ENCODE data around the gene SLC52A3.

- no peak for TF ChIP-seq POLR2AphosphoS5 (IDR thresholded peaks at IDR 0.05; ENCODE audit: low read depth, low read length)
- no peak for TF ChIP-seq POLR2A (IDR thresholded peaks at IDR 0.05; ENCODE audit: low read depth, low read length)
- TF ChIP-seq SPI1 (IDR thresholded peaks at IDR 0.05; ENCODE audit: low read depth, low read length) = no peak
- TF ChIP-seq PAX5 (IDR thresholded peaks at IDR 0.05; ENCODE audit: insufficient read depth, low read length, severe bottlenecking) = no peak
- TF ChIP-seq TAF1 (IDR thresholded peaks at IDR 0.05; ENCODE audit: low read depth, low read length) = no peak
- TF ChIP-seq POU2F2 (IDR thresholded peaks at IDR 0.05; ENCODE audit: low read depth, low read length) = no peak
Observed at GRCh38 chr20:721876-722275, 46.4 kb downstream of the SLC52A3 start.

Data from GM12891 (cell line).